ENCODE data around the gene NKX3-2.

DNA sequence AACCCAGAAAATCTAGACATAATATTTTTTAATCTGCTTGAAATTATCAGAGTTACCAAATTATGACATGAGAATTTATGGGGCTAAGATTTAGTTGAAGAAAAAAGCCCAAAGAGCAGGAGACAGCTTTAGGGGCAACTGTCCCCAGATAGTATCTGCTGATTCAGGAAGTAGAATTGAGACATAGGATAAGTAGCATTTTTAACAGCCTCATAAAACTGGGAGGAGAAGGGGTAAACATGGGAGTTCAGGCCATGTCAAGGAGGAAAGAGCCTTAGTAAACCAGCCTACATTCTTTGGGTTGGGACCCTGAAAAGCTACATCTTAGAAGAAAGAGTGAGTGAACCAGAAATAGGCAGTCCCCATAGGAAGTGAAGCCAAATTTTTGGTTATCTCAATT is 50.5 kb downstream of the NKX3-2 start:
- TF ChIP-seq, protein P1, sequence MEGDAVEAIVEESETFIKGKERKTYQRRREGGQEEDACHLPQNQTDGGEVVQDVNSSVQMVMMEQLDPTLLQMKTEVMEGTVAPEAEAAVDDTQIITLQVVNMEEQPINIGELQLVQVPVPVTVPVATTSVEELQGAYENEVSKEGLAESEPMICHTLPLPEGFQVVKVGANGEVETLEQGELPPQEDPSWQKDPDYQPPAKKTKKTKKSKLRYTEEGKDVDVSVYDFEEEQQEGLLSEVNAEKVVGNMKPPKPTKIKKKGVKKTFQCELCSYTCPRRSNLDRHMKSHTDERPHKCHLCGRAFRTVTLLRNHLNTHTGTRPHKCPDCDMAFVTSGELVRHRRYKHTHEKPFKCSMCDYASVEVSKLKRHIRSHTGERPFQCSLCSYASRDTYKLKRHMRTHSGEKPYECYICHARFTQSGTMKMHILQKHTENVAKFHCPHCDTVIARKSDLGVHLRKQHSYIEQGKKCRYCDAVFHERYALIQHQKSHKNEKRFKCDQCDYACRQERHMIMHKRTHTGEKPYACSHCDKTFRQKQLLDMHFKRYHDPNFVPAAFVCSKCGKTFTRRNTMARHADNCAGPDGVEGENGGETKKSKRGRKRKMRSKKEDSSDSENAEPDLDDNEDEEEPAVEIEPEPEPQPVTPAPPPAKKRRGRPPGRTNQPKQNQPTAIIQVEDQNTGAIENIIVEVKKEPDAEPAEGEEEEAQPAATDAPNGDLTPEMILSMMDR (IDR thresholded peaks at IDR 0.05) = no peak
- TF ChIP-seq POLR2A (IDR thresholded peaks at IDR 0.05) = no peak
